Stimulated activated CD8-positive, alpha-beta memory T cell treated with anti-CD3 and anti-CD28 coated beads, Interleukin-4, amount 100 ng/mL, for 1 hour (primary cell): ENCODE data around the gene DOP1A.

Experiments used
- DNase-seq, 2 donors: peaks; one replicate each; pipeline ENCODE4 v3.0.0-alpha.2; 2020; ENCODE audit warnings: low read depth in 2 of 2, low spot score in 1 of 2

The DOP1A gene

DNA sequence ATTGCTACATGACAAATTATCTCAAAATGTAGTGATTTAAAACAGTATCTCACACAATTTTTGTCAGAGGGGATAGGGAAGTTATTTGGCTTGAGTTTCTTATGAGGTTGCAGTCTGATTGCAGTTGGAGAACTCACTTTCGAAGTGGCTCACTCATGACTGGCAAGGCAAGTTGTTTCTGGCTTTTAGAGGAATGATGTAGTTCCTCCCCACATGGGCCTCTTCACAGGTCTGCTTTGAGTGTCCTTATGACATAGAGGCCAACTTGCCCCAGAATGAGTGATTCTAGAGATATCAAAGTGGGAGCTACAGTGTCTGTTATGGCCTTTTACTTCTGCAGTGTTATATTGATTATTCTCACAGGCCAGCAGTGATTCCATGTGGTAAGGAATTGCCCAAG is 6.1 kb downstream of the DOP1A start:
- no peak for DNase-seq

DNA sequence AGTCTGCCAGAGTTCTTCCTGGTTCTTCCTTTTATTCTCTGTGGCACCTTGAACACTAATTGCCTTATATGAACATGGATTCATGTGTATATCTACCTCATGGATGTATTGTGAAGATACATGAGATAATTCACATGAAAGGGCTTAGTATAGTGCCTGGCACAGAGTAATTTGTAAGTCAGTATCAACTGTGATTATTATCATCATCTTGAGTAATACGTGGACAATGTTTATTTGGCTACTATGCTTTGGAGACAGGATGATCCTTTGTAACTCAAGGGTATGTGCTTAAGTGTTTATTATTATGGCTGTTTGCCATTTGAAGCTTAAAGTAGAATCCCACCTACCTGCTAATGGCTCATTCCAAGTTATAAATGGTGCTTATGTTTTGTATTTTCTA is 16.0 kb downstream of the DOP1A start:
- DNase-seq: no peak

GRCh38 chr6:83086751-83087150 is 19.3 kb downstream of the DOP1A start:
- DNase-seq: no peak

DNA sequence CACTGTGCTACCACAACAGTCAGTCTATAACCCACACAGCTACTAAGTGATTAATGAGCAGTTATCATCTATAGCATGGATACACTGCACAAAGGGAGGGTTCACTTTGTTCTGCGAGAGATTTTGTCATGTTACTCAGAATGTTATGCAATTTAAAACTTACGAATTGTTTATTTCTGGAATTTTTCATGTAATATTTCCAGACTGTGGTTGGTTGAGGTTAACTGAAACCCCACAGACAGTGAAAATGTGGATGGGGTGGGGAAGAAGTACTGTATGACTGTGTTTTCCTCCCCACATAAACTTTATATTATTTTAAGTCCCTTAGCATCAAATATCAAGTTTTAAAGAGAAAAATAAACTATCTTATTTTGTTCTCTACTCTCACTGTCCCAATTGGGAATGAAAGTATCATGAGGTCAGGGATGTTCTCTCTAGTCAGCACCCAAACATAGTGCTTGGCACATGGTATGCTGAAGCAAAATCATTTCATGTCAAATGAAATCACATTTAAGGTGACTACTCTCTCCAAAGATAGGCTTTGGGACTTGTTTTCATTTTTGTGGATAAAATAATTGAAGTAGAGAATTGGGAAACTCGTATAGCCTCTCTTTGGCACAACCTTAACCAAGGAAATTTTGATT is 25.4 kb downstream of the DOP1A start:
- DNase-seq: no peak

GRCh38 chr6:83096791-83097190 is 29.3 kb downstream of the DOP1A start:
- no peak for DNase-seq

- DNase-seq: no peak
Measured at GRCh38 chr6:83097204-83097603, 29.7 kb downstream of the DOP1A start.

- DNase-seq: no peak
Measured at GRCh38 chr6:83097675-83098074, 30.2 kb downstream of the DOP1A start.

- no peak for DNase-seq
Measured at GRCh38 chr6:83098589-83098988, 31.1 kb downstream of the DOP1A start.

GRCh38 chr6:83108378-83108777 is 40.9 kb downstream of the DOP1A start:
- no peak for DNase-seq

DNA sequence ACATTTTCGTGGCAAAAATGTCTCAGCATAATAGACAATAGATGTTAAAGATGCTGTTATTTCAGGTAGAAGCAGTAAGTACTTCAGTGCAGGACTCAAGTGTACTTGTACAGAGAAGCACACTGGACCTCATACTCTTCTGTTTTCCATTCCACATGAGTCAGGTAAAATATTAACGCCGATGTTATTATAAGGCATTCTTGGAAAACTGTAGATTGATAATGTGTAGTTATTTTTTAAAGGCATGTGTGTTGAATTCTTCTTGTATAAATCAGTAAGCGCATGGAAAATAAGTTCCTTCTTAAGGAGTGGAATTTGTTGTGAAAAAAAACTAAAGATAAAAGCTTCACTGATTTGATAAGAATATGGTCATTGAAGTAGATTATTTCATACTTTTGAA is 45.8 kb downstream of the DOP1A start:
- no peak for DNase-seq

DNA sequence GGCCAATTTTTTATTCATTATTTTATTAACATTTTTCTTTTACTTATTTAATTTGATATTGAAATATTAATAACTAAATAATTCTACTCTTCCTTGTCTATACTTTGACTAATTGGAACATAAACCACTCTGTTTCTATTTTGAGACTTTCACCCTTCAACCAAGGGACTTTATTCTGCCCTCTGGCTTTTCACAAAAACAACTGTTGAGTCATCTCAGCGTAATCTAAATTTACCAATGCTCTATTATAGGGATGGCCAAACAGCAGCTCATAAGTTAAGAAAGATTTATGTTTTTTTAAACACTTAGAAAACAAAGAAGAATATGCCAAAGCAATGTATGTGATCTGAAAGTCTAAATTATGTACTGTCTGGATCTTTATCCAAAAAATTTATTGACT is 46.7 kb downstream of the DOP1A start:
- DNase-seq: no peak

- no peak for DNase-seq
Measured at GRCh38 chr6:83117802-83118201, 50.3 kb downstream of the DOP1A start.

- DNase-seq: no peak
Measured at GRCh38 chr6:83119742-83120300, 52.4 kb downstream of the DOP1A start.

GRCh38 chr6:83124553-83124952 is 57.1 kb downstream of the DOP1A start:
- DNase-seq: no peak

DNA sequence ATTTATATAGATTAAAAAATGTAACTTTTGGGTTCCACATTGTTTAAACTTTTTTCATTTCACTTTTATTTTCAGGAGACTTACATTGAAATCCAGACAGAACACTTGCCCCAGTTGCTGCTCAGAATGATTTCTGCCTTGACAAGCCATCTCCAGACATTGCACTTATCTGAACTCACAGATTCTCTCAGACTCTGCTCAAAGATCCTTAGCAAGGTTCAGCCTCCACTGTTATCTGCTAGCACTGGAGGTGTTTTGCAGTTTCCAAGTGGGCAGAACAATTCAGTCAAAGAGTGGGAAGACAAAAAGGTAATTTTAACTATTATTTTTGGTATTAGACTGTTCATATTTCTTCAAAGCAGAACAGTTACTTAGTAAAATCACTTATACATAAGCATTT is 58.0 kb downstream of the DOP1A start:
- no peak for DNase-seq

GRCh38 chr6:83126223-83126622 is 58.8 kb downstream of the DOP1A start:
- DNase-seq: no peak

DNA sequence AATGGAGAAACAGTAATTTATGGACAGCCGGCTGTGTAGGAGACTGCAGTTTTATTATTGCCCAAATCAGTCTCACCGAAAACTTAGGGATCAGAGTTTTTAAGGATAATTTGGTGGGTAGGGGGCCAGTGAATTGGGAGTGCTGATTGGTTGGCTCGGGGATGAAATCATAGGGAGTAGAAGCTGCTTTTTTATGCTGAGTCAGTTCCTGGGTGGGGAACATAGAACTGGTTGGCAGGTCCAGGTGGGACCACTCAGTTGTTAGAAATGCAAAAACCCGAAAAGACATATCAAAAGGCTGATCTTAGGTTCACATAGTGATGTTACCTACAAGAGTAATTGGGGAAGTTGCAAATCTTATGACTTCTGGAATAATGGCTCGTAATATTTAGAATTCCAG is 59.3 kb downstream of the DOP1A start:
- DNase-seq: no peak

DNA sequence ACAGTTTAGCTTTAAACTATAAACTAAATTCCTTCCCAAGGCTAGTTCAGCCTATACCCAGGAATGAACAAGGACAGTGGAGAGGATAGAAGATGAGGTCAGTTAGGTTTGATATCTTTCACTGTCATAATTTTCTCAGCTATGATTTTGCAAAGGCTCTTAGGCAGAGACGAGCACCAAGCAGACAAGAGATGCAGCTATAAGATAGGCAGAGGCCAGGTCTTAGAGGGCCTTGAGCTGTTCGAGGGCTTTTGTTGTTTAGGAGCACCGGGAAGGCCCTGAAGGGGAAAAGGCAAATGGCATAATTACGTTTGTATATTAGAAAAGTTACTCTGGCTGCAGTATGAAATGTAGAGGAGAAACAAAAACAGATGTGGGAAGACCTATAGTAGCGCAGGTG is 59.8 kb downstream of the DOP1A start:
- no peak for DNase-seq

DNA sequence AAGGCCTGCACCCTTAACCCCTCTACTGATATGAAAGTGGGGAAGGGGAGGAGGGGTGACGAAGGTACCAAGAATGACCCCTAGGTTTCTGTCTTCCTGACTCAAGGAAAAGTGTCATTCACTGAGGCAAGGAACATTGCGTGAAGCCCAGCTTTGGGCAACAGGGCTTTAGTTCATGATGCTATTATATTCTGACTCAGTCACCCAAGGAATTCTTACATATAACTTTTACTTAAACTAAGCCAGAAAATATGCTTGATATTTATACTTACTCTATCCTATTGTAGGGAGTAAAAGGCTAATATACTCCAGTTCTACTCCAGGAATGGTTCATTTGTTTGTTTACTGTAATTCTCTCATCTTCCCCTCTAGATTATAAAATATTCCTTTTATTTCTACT is 60.5 kb downstream of the DOP1A start:
- DNase-seq: no peak

DNA sequence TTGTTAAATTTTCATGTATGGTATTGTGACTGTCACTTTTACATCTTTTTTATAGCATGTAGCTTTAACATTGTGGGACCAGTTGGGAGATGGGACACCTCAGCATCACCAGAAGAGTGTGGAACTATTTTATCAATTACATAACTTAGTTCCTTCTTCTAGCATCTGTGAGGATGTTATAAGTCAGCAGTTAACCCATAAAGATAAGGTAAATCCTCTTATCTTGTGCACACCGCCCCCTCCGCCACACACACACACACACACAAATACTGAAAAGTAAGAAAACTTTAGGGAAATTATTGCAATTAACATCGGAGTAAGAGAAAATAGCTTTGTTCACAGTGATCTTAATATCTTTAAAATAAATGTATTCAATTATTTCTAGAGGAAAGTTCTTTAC is 64.7 kb downstream of the DOP1A start:
- DNase-seq: no peak

DNA sequence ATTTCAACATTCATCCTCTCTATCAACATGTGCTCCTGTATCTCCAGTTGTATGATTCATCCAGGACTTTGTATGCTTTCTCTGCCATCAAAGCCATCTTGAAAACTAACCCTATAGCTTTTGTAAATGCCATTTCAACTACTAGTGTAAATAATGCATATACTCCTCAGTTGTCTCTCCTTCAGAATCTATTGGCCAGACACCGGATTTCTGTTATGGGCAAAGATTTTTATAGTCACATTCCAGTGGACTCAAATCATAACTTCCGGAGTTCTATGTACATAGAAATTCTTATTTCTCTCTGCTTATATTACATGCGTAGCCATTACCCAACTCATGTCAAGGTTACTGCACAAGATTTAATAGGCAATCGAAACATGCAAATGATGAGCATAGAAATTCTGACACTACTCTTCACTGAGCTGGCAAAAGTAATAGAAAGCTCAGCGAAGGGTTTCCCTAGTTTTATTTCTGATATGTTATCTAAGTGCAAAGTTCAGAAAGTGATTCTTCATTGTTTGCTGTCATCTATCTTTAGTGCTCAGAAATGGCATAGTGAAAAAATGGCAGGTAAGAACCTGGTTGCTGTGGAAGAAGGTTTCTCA is 70.7 kb downstream of the DOP1A start:
- DNase-seq: no peak

- DNase-seq: no peak
Measured at GRCh38 chr6:83138758-83139157, 71.3 kb downstream of the DOP1A start.

- DNase-seq: no peak
Measured at GRCh38 chr6:83151114-83151513, 83.6 kb downstream of the DOP1A start.
